Esophagus mucosa (tissue), 1 donor: ENCODE results near the gene CFAP221. TPM values are rescaled to one million over a fixed set of nuclear protein-coding genes. Genes with fewer than 3 reads are reported as not detected.

Experiments used
- ATAC-seq: fragments of 200-7000 bp; cut with Tn5 transposase; one replicate; pipeline ENCODE4 v1.9.1; 2020
- total RNA-seq: library from RNA; stranded (reverse); gene quantifications from one replicate; pipeline ENCODE4 v1.2.4, GENCODE V29; 2023
- donor health status: DM: yes; HTN: yes; CAD: no.

CFAP221 gene
- not detected for total RNA-seq

DNA sequence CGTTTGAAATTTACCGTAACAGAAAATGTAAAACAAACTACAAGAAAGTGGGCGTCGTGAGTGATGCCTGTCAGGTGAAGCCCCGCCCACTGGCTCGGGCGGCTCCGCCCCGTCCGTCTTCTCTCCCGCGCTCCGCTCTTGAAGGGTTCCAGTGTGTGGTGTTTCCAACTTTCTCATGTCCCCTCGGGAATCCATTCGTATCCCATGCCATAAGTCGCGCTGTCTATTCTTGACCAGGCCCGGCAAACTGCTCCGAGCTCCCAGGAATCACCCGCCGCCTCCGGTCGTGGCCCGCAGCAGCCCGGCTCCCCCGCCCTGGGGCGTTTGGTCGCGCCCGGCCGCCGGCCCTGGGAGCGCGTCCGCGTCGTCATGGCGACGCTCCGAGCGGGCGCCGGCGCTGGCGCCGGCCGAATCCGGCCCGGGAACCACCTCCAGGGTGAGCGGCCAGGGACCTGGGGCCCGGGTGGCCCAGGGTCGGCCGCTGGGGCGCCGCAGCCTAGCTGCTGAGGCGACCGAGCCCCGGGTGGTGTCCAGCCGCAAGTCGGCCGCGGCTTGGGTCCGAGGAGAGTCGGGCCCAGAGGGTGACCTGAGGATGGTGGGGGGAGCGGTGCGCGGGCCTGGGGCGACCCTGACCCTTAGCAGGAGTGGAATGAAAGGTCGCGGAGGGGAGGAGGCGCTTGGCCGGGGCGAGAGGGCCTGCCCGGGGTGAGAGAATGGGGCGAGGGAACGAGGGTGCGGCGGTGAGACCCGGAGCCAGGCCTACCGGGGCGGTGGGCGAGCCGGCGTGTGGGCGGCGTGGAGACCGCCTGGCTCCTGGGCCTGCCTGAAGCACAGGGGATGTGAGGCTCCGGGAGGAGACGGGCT is at the start of gene CFAP221:
Gene CFAP221, plus strand, starts transcription at position 375 of the 864 bp plus-strand sequence. CDS start 1,683 bp downstream, outside the sequence.
- ATAC-seq, result peak; percentile 73

- no peak for ATAC-seq
Measured at GRCh38 chr2:119495948-119496347, 48.3 kb upstream of the CFAP221 start.

DNA sequence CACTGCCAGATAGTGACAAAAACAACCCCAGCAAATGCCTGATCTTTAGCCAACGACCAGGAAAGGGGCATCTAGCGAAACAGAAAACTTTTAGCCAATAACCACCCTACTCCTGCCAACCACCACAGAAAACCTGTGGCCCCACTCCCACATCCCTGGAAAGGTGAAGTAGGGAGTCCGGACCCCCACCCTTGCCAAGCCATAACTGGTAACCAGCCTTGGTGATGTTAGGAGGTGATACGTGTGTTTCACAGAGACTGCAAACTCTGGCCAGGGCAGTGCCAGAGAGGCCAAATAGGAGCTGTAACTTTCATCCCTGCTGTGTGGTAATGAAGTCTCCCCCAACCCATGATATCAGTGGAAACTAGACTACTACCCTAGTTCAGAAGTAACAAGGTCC is 47.6 kb upstream of the CFAP221 start:
- ATAC-seq, result no peak

DNA sequence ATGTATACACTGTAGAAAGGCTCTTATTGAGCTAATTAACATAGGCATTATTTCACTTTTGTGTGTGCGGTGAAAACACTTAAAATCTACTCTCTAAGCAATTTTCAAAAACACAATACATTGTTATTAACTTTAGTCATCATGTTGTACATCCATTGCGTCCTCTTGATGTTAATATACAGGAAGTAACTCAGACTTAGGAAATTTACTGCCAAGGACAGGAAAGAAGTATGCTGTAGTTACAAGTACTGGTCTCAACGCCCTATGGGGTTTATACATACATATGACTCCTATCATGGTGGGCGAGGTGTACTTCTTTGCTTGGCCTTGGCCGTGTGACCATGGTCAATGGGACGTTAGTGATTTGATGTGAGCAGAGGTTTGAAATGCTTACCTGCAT is 35.5 kb upstream of the CFAP221 start:
- no peak for ATAC-seq

GRCh38 chr2:119511989-119512388 is 32.3 kb upstream of the CFAP221 start:
- no peak for ATAC-seq

GRCh38 chr2:119512946-119513345 is 31.3 kb upstream of the CFAP221 start:
- no peak for ATAC-seq

DNA sequence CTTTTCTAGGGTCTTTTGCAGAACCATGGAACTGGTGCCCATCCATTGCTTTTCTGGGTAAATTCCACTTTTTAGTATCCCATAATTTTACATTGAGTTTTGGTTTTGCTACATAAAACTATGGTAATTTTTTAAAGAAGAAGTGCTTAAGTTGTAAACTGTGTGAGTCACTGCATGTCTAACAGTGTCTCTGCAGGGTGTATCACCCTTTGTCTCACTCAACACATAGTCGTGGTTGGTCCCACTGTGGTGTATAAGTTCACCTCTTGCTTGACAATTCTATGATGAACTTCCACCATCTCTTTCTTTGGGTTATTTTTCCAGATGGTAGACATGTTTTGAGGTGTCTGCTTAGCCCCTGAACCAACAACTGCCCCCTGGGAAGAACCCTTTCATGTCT is 30.4 kb upstream of the CFAP221 start:
- ATAC-seq, result no peak

DNA sequence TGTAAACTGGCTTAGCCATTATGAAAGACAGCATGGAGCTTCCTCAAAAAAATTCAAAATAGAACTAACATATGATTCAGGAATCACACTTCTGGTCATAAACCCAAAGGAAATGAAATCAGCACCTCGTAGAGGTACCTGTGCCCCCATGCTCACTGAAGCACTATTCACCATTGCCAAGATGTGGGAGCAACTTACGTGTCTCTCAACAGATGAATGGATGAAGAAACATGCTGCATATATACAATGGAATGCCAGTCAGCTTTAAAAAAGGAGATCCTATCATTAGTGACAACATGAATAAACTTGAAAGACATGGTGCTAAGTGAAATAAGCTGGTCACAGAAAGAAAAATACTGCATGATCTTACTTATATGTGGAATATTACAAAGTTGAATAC is 28.1 kb upstream of the CFAP221 start:
- ATAC-seq, result no peak

- peak; percentile 75 for ATAC-seq
Measured at GRCh38 chr2:119517433-119517832, 26.8 kb upstream of the CFAP221 start.

GRCh38 chr2:119518401-119519056 is 25.7 kb upstream of the CFAP221 start:
- no peak for ATAC-seq

- no peak for ATAC-seq
Measured at GRCh38 chr2:119519057-119519408, 25.2 kb upstream of the CFAP221 start.

DNA sequence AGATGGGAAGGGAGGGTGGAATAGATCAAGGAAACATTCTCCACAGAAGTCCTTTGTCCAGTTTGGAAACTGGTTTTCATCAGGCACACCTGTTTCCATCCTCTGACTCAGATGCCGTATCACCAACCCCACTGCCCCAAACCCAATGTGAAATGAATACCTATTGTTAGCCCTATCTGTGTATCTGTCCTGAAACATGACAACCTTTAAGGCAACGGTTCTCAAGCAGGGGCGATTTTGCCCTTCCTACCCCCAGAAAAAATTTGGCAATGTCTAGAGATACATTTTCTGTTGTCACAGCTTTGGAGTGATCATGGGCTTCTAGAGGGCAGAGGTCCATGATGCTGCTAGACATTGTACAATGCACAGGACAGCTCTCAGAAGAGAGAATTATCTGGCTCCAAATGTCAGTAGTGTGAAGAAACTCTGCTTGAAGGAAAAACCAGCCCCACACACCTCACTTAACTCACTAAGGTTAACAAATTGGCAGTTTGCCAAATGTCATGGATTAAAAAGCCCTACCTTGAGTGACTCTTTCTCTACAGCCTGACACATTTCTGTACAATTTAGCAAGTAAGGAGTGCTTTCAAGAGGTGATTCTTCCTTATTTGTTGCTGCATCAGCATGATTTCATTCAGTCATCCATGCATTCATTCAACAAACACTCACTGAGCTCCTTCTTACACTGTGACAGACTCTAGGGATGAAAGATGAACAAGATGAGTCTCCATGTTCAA is 23.4 kb upstream of the CFAP221 start:
- ATAC-seq, result peak; percentile 72

DNA sequence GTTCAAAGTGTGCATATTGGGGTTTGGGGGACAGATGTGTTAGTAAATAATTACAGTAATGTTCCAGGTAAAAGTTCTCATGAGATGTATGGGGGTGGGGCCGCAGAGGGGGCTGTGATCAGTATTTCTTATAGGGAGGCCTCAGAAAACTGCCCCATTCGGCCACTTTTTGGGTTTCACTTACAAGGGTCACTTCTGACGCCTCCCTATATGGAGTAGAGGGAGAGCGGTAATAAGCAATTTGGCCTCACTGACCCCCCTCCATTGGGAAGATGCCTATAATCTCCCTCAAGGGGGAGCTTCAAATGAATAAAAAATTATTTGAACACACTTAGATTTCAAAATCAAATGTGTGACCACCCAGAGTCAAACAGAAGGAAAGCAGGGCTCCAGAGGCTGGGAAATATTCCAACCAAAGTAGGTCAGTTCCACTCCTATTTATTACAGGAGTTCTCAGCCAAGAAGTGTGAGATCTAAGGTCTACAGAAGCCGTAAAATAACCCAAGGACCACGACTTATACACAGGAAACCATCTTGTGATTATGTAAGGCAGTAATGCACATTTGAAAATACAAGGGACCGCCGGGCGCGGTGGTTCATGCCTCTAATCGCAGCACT is 22.7 kb upstream of the CFAP221 start:
- ATAC-seq, result no peak

DNA sequence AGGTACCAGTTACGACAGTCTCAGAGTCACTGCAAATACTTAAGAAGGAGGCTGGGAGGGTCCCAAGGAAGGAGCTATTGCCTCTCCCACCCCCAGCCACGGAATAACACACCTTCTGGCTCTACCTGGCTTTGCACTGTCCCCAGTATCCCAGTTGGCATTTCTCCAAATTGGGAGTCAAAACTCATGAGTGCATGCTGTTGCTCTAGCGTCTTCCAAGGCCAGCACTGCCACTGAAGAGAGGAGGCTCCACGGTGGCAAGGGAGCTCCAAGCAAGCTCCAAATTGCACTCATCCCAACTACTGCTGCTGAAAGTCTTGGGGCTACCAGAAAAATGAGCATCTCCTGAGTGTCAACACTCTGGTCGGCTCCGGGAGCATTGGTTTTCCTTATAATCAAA is 21.6 kb upstream of the CFAP221 start:
- no peak for ATAC-seq

- ATAC-seq, result no peak
Measured at GRCh38 chr2:119523383-119523951, 20.8 kb upstream of the CFAP221 start.

DNA sequence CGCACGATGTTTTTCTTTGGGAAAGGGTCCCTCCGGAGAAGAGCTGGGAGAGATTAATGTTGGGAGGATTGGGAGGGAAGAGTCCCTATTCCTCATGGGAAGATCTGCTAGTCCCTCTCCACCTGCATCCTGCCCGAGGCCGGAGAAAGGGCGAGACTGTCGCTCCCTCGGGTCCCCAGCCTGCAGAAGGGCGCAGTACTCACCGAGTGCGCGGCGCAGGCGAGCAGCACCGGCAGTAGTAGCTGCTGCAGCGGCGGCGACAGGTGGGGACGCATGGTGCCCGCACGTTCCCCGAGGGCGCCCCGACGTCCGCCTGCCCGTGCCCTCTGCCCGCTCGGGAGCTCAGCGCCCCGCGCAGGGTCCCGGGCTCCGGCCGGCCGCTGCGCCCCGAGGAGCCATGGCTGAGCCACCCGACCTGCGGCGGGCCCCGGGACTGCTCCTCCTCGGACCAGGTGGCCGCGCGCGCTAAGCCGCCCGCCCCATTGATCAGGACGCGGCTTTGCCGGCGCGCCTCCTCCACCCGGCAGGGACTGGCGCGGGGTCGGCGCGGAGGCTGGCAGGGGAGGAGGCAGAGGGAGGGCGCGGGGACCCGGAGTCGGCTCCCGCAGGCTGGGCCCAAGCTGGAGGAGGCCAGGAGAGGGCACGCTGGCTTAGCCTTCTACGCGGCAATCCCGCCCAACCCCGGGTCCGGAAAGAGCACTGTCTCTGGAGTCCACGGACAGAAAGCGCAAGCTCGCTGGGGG is 20.1 kb upstream of the CFAP221 start, which contains the start of gene SCTR:
Gene SCTR, minus strand, starts transcription at position 532 of the 743 bp plus-strand sequence. Its CDS starts 257 bp downstream, at position 275.
- ATAC-seq, result no peak

DNA sequence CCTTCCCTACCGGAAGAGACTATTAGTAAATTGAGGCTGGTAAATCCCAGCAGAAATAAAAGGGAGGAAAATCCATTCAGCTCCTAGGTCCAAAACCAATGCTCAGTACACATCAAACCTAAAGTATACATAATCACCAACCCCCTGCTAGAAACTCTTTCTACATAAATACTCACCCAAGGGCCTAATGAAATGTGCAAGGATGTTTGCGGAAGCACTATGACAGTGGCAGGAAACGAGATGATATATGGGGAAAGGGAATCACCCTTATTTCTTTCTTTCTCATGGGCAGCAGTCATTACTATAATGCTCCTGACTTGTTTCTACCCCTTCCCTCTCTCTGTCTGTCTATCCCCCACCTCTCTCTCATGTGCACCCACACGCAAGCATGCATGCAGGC is 18.6 kb upstream of the CFAP221 start:
- ATAC-seq, result no peak

GRCh38 chr2:119527999-119528398 is 16.2 kb upstream of the CFAP221 start:
- ATAC-seq, result no peak

- no peak for ATAC-seq
Measured at GRCh38 chr2:119531292-119531691, 13.0 kb upstream of the CFAP221 start.

DNA sequence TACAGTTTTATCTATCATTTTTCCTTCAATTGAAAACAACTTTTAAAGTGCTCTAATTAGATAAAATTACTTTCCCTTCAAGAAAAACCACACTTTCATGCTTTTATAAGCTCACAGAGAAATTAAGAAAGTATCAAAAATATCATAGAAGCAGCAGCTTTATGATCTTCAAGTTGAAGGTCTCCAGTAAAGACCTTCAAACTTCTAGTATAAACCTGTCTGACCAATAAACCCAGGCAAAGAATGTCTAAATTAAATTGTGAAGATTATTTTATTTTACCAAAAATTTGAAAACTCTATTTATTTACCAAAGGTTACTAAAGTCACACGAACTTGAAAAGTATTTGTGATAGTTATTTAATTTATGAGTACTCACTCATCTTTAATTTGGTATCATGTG is 10.7 kb upstream of the CFAP221 start:
- no peak for ATAC-seq

- ATAC-seq, result no peak
Measured at GRCh38 chr2:119536211-119536610, 8.0 kb upstream of the CFAP221 start.

DNA sequence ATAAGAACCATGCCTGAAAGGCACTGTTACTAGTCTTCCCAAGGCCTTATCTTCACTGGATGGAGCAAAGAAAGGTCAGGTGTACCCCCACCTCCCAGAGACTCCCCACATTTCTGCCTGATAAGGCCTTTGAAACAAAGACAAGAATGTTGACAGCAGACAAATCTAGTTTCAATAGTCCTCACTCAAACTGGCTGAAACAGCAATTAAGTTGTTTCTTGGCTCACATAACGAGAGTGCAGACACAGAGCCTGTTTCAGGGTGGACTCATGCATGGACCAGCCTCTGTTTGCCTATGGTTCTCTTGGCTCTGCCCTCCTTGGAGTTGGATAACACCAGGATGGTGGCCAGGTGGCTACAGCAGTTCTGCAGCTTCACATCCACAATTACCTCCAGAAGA is 7.5 kb upstream of the CFAP221 start:
- no peak for ATAC-seq
